ENCODE results near the gene CXCL16.
"Not testable (repeated sequence)": the region's sequence is repeated elsewhere in the genome, so short reads cannot be mapped to it uniquely, and the experiment has no call there.

The CXCL16 gene

GRCh38 chr17:4689872-4690271 lies 49.9 kb downstream of the CXCL16 start:
- 73% methylated on average over 6 of the region's 12 CpGs for WGBS
- not testable (repeated sequence) for H3K4me3 ChIP-seq (ENCODE audit: insufficient read depth in 1 of 2, low read depth in 1 of 2, low read length in 2 of 2); H3K27me3 ChIP-seq (ENCODE audit: control insufficient read depth in 1 of 2, insufficient read depth in 1 of 2, low read length in 2 of 2); H3K9me3 ChIP-seq (ENCODE audit: control insufficient read depth, low read length); DNase-seq; H3K4ac ChIP-seq (ENCODE audit: low read depth in 1 of 2, low read length in 2 of 2); H3K4me1 ChIP-seq (ENCODE audit: control insufficient read depth, insufficient read depth, low read depth, low read length); H2BK12ac ChIP-seq (ENCODE audit: low read length in 2 of 2); H2BK15ac ChIP-seq (ENCODE audit: low read depth, poor library complexity, severe bottlenecking); H4K8ac ChIP-seq (ENCODE audit: low read length); H3K14ac ChIP-seq (ENCODE audit: low read length in 2 of 2); H3K18ac ChIP-seq (ENCODE audit: low read depth in 1 of 2, low read length in 2 of 2); H3K23ac ChIP-seq (ENCODE audit: low read length in 2 of 2); H3K27ac ChIP-seq (ENCODE audit: low read length, poor library complexity, severe bottlenecking); H4K91ac ChIP-seq (ENCODE audit: low read length); H2BK120ac ChIP-seq (ENCODE audit: low read depth, low read length); H2AFZ ChIP-seq (ENCODE audit: low read depth, low read length); H3K4me2 ChIP-seq (ENCODE audit: low read length, poor library complexity, severe bottlenecking); H3K9ac ChIP-seq (ENCODE audit: low read length); H2BK5ac ChIP-seq (ENCODE audit: low read depth, low read length, poor library complexity, severe bottlenecking); H2AK5ac ChIP-seq (ENCODE audit: low read length, severe bottlenecking)
- H3K79me1 ChIP-seq (replicated peaks; ENCODE audit: low read length, poor library complexity, severe bottlenecking): peaks cover 32% of the 10 kb centered on the region
- peaks cover 13 to 50% of the 10 kb centered on the region in 2 experiments for H3K36me3 ChIP-seq (ENCODE audit: control insufficient read depth in 1 of 2, insufficient read depth in 2 of 2, low read depth in 1 of 2, low read length in 2 of 2)

DNA sequence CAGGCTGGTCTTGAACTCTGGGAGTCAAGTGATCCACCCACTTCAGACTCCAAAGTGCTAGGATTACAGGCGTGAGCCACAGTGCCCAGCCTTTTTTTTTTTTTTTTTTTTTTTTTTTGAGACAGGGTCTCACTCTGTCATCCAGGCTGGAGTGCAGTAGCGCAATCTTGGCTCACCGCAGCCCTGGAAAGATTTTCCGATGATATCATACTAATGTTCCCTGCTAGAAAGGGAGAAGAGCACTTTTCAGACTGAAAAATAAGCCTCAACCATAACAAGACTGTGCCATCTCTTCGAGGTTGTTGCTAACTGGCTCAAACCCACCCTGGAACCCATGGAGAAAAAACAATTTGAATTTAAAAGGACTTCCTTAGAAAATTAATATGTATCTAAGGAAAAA lies 56.0 kb downstream of the CXCL16 start:
- not testable (repeated sequence) for H3K4me3 ChIP-seq (ENCODE audit: insufficient read depth in 1 of 2, low read depth in 1 of 2, low read length in 2 of 2)

More for the DNA sequence above, 56.0 kb downstream of the CXCL16 start:
- H4K8ac ChIP-seq (ENCODE audit: low read length); H3K4me2 ChIP-seq (ENCODE audit: low read length, poor library complexity, severe bottlenecking); H2BK120ac ChIP-seq (ENCODE audit: low read depth, low read length); H3K27ac ChIP-seq (ENCODE audit: low read length, poor library complexity, severe bottlenecking); H3K18ac ChIP-seq (ENCODE audit: low read depth in 1 of 2, low read length in 2 of 2); H3K4ac ChIP-seq (ENCODE audit: low read depth in 1 of 2, low read length in 2 of 2); H3K4me1 ChIP-seq (ENCODE audit: control insufficient read depth, insufficient read depth, low read depth, low read length); H3K23ac ChIP-seq (ENCODE audit: low read length in 2 of 2); H2BK12ac ChIP-seq (ENCODE audit: low read length in 2 of 2); H3K27me3 ChIP-seq (ENCODE audit: control insufficient read depth in 1 of 2, insufficient read depth in 1 of 2, low read length in 2 of 2); H2BK5ac ChIP-seq (ENCODE audit: low read depth, low read length, poor library complexity, severe bottlenecking); H2AFZ ChIP-seq (ENCODE audit: low read depth, low read length); DNase-seq; H2BK15ac ChIP-seq (ENCODE audit: low read depth, poor library complexity, severe bottlenecking); H2AK5ac ChIP-seq (ENCODE audit: low read length, severe bottlenecking); H4K91ac ChIP-seq (ENCODE audit: low read length); H3K9me3 ChIP-seq (ENCODE audit: control insufficient read depth, low read length); H3K14ac ChIP-seq (ENCODE audit: low read length in 2 of 2): not testable (repeated sequence)
- H3K9ac ChIP-seq (ENCODE audit: low read length): peak overlapping the region; percentile 77
- H3K36me3 ChIP-seq (ENCODE audit: control insufficient read depth in 1 of 2, insufficient read depth in 2 of 2, low read depth in 1 of 2, low read length in 2 of 2): peaks cover 22 to 41% of the 10 kb centered on the region in 2 experiments
- 100% methylated on average over 4 of the region's 5 CpGs for WGBS
- peaks cover 19% of the 10 kb centered on the region for H3K79me1 ChIP-seq (replicated peaks; ENCODE audit: low read length, poor library complexity, severe bottlenecking)

Data from mesenchymal stem cell (in vitro differentiated cells and primary cell).